Retinal pigment epithelial cell (primary cell): ENCODE data around the gene NAV3.

ENCODE experiments used
- DNase-seq: peaks from one replicate; pipeline ENCODE4 v3.0.0-alpha.2; 2010; ENCODE audit warnings: low read depth
- H3K4me3 ChIP-seq: 2 replicates; pipeline ENCODE4 v1.5.1; 2011; ENCODE audit warnings: mild to moderate bottlenecking, low read length, control low read depth, moderate library complexity
- CTCF ChIP-seq: conservative IDR thresholded peaks from 2 replicates; pipeline ENCODE4 v1.5.1; 2011; ENCODE audit warnings: low read depth, low read length, control low read depth, inconsistent platforms

The NAV3 gene

GRCh38 chr12:77830583-77831351, at the start of gene NAV3:
Gene NAV3 (plus strand): TSS chr12:77830894. CDS start chr12:77831462, 568 bp downstream.
- DNase-seq: no peak
- TF ChIP-seq CTCF: no peak
- no peak within 1 kb of the TSS for H3K4me3 ChIP-seq

- no peak for DNase-seq
- no peak overlapping the region for H3K4me3 ChIP-seq
- TF ChIP-seq CTCF: no peak
Measured at GRCh38 chr12:77782034-77782433, 48.7 kb upstream of the NAV3 start.

- DNase-seq: no peak
- no peak for TF ChIP-seq CTCF
Measured at GRCh38 chr12:77782766-77783165, 47.9 kb upstream of the NAV3 start.

GRCh38 chr12:77785211-77785610, 45.5 kb upstream of the NAV3 start:
- DNase-seq: no peak
- TF ChIP-seq CTCF: no peak
- no peak overlapping the region for H3K4me3 ChIP-seq

More at GRCh38 chr12:77782766-77783165, 47.9 kb upstream of the NAV3 start:
- H3K4me3 ChIP-seq: no peak overlapping the region

GRCh38 chr12:77786675-77787074, 44.0 kb upstream of the NAV3 start:
- DNase-seq: no peak
- no peak for TF ChIP-seq CTCF

GRCh38 chr12:77788231-77789168, 42.2 kb upstream of the NAV3 start:
- peak; percentile 22 for DNase-seq
- TF ChIP-seq CTCF: no peak

More at GRCh38 chr12:77786675-77787074, 44.0 kb upstream of the NAV3 start:
- H3K4me3 ChIP-seq: no peak overlapping the region

More at GRCh38 chr12:77788231-77789168, 42.2 kb upstream of the NAV3 start:
- no peak overlapping the region for H3K4me3 ChIP-seq
